ENCODE results near the gene STS.

Gene STS

GRCh38 chrX:7147413-7147977, at the start of gene STS:
STS (plus strand) TSS chrX:7147712; CDS start chrX:7253200, 105,488 bp downstream.
- peak in 1 of 2 donors; percentile 14 for DNase-seq (ENCODE audit: low read depth in 2 of 2)

- no peak for DNase-seq (ENCODE audit: low read depth in 2 of 2)
Observed at GRCh38 chrX:7100022-7100421, 47.5 kb upstream of the STS start.

DNA sequence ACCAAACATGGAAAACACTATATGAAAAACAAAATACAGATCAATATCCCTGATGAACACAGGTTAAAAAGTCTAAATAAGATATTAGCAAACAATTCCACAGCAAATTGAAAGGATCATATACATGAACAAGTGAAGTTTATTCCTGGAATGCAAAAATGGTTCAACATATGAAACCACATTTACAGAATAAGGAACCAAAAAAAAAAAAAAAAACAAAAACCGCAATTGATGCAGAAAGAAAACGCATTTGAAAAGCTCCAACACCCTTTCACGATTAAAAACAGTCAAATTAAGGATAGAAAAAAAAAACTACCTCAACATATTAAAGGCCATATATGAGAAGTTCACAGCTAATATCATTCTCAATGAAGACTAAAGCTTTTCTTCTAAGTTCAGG, 45.4 kb upstream of the STS start:
- DNase-seq (ENCODE audit: low read depth in 2 of 2): no peak

DNA sequence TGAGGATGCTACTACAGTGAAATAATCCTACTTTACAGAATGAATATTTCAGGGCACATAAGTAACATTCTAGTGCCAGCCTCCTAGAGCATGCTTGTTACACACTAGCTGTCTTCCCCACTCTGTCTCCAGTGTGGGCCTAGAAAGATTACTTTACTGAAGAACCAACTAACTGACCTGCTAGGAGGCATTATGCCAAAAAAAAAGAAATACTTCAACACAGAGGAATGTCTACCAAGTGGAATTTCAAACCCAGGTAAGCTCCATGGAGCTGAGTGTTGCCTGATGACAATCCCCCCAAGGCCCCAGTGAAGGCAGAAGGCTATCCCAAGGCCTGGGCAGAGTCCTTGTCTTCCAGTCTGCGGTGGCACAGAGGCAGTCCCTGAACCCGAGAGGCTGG, 40.9 kb upstream of the STS start:
- DNase-seq (ENCODE audit: low read depth in 2 of 2): no peak

DNA sequence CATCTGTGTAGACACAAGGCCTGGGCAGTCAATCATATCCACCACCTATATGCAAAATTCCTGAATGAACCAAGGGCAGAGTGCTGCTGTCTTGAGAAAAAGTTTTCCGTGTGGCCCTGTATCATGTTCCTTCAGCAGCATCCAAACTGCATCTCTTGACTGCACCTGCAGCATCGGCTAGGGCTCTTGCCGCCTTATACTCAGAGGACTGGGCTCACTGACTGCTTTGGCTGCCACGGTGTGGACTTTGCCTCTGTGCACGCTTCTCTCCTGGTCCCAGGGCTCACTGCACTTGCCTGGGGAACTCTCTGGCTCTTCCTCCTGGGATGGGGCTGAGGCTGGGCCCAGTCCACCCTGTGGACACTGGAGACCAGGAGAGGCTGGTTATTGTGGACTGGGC, 39.5 kb upstream of the STS start:
- DNase-seq (ENCODE audit: low read depth in 2 of 2): no peak

- DNase-seq (ENCODE audit: low read depth in 2 of 2): no peak
Observed at GRCh38 chrX:7109049-7109531, 38.4 kb upstream of the STS start.

- DNase-seq (ENCODE audit: low read depth in 2 of 2): no peak
Observed at GRCh38 chrX:7109838-7110793, 37.4 kb upstream of the STS start.

GRCh38 chrX:7110821-7111276, 36.7 kb upstream of the STS start:
- no peak for DNase-seq (ENCODE audit: low read depth in 2 of 2)

- no peak for DNase-seq (ENCODE audit: low read depth in 2 of 2)
Observed at GRCh38 chrX:7111518-7111917, 36.0 kb upstream of the STS start.

DNA sequence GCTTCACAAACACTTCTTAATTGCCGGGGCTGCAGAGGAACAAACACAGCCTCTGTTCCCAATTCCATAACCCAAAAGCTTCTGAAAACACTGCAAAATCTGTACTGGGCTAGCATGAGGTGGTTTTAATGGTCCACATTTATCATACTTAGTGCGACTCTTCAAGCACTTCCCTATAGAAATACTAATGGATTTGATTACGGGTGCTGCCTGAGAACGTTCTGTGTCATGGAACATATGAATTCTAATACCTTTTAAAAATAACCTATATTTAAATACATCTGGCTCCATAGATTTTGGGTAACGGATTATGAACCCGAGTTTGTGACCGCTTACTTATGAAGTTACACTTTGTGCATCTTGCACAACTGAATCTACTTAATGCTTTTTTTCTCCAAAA, 35.4 kb upstream of the STS start:
- no peak for DNase-seq (ENCODE audit: low read depth in 2 of 2)

DNA sequence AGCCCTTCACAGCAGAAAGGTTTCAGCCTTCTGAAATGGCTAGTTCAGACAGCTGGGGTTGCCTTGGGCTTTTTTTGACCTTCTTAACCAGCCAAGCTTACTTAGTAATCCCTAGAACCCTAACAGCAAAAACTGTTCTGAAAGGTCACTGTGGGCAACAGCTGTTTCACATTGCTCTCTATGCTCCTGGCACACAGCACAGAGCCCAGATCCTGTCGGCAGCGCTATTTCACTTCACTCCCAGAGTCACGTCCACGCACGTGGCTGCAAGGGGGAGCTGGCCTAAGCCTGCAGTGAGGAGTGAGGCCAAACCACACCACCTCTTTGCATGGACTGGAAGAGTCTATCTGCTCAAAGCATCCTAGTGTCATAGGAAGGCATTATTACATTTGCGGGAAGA, 32.0 kb upstream of the STS start:
- DNase-seq (ENCODE audit: low read depth in 2 of 2): no peak

DNA sequence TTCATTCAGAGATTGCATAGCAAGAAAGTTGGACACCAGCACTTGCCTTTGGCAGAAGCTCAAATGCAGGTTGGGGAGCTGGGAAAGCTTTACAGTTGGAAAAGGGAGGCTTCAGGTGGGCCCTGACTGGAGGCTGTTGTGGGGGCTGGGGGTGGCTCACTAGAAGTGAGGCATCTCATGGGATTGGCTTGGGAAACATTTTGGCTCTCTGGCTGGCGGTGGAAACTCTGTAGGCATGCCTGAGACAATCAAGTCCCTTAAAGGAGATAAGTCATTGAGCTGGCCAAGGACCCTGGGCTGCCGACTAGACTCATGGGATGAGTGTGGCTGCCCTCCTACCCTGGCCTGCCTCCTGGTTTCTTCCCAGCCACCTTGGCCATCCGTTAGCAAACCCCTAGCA, 31.4 kb upstream of the STS start:
- DNase-seq (ENCODE audit: low read depth in 2 of 2): no peak

GRCh38 chrX:7117587-7117986, 29.9 kb upstream of the STS start:
- DNase-seq (ENCODE audit: low read depth in 2 of 2): no peak

- no peak for DNase-seq (ENCODE audit: low read depth in 2 of 2)
Observed at GRCh38 chrX:7119950-7120877, 27.3 kb upstream of the STS start.

DNA sequence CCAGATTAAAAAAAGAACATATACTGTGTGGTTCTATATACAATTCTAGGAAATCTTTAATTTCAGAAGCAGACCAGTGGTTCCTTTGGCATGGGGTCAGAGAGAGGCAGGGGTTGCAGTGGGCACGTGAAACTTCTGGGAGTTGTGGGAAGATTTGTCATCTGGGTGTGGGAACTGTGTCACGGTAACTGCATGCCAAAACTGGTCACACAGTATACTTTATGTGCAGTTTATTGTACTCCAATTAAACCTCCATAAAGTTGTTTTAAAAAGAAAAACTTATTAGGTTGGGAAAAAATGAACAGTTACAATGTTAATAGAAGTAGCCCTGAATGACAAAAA, 26.7 kb upstream of the STS start:
- DNase-seq (ENCODE audit: low read depth in 2 of 2): no peak

DNA sequence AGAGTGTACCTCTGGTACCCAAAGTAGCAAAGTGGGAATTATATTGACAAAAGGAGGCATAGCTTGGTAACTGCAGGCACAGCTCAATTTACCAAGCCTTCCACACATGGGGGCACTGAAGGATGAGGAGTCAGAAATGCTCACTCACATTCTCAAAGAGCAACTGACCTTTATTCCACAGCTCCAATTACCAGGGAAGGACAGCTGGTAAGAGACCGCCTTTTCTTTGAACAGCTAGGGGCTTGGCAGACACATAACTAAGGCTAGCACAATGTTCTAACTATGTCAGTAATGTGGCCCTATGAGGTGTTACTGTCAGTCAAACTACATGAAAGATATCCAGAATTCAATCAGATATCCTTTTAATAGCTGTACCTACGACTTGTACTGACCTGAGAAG, 20.5 kb upstream of the STS start:
- DNase-seq (ENCODE audit: low read depth in 2 of 2): no peak

DNA sequence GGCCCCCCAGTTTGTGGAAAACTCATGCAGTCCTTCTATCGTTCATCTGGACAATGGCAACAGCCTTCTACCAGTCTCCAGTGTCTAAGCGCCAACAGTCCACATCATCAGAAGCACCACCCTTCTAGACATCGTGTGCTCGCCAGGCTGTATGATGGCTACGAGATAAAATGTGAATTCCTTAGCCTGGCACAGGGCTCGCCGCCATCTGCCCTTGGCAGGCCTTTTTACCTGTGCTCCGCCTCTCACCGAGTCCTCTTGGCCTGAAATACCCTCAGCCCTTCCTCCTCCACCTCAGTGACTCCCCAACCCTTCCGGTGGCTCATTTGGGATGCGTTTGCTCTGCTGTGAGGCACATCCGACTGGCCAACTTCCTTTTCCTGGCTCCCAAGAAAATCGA, 15.9 kb upstream of the STS start:
- no peak for DNase-seq (ENCODE audit: low read depth in 2 of 2)

GRCh38 chrX:7132335-7133049, 15.0 kb upstream of the STS start:
- DNase-seq (ENCODE audit: low read depth in 2 of 2): no peak

- DNase-seq (ENCODE audit: low read depth in 2 of 2): no peak
Observed at GRCh38 chrX:7133050-7133440, 14.5 kb upstream of the STS start.

DNA sequence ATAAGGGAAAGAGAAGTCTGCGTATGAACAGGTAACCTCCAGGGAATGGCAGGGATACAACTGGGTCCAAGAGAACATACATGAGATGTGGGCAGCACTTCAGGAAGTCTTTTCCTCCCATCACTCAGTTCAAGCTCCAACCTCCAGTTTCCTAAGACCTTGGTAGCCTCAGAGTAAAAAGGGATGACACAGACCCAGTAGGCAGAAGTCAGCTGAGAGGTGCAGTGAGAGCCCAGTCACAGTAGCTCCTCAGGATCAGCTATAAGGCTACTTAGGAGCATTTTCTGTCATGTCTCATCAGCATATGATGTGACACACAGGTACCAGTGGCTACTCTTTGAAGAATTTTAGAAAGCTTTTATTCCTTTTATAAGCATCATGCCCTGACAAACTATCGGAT, 12.5 kb upstream of the STS start:
- DNase-seq (ENCODE audit: low read depth in 2 of 2): no peak
